Measurements from ENCODE around the gene EEF1E1.

Gene EEF1E1

GRCh38 chr6:8090650-8091049 lies 11.7 kb downstream of the EEF1E1 start:
- no peak for TF ChIP-seq CTCF (IDR thresholded peaks at IDR 0.05; ENCODE audit: low read depth, low read length, missing control alignments)
- H3K4me3 ChIP-seq (replicated peaks; ENCODE audit: low read depth, low read length) = no peak overlapping the region
- no peak for DNase-seq (ENCODE audit: extremely low read depth, low read depth)

- no peak for TF ChIP-seq CTCF (IDR thresholded peaks at IDR 0.05; ENCODE audit: low read depth, low read length, missing control alignments)
- no peak overlapping the region for H3K4me3 ChIP-seq (replicated peaks; ENCODE audit: low read depth, low read length)
- DNase-seq (ENCODE audit: extremely low read depth, low read depth) = no peak
Observed at GRCh38 chr6:8088886-8089285, 13.5 kb downstream of the EEF1E1 start.

DNA sequence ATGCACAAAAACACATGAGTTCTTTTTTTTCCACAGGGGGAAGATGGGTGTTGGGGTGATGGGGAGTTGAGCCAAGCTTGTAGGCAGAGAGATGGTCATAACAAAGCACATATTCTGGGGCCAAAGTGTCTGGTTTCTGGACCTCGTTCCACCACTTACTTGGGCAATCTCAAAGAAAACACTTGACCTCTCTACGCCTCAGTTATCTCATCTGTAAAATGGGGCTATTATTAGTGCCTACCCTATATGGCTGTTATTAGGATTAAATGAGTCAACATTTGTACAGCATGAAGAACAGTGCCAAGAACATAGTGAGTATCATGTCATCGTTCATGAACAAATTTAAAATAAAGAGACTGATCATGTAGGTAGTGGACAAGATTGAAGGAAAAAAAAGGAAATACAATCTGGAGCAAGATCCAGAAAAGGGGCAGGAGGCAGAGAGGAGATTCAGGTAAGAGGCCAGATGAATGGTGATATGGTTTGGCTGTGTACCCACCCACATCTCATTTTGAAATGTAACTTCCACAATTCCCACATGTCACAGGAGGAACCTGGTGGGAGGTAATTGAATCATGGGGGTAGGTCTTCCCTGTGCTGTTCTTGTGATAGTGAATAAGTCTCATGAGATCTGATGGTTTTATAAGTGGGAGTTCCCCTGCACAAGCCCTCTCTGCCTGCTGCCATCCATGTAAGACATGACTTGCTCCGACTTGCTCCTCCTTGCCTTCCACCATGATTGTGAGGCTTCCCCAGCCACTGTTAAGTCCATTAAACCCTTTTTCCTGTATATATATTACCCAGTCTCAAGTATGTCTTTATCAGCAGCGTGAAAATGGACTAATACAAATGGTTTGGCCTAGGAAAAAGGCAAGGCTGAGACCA lies 14.2 kb downstream of the EEF1E1 start:
- no peak for DNase-seq (ENCODE audit: extremely low read depth, low read depth)
- H3K4me3 ChIP-seq (replicated peaks; ENCODE audit: low read depth, low read length) = no peak overlapping the region
- TF ChIP-seq CTCF (IDR thresholded peaks at IDR 0.05; ENCODE audit: low read depth, low read length, missing control alignments) = no peak

GRCh38 chr6:8086755-8087306 lies 15.5 kb downstream of the EEF1E1 start:
- H3K4me3 ChIP-seq (replicated peaks; ENCODE audit: low read depth, low read length) = no peak overlapping the region
- TF ChIP-seq CTCF (IDR thresholded peaks at IDR 0.05; ENCODE audit: low read depth, low read length, missing control alignments) = no peak
- DNase-seq (ENCODE audit: extremely low read depth, low read depth) = no peak

DNA sequence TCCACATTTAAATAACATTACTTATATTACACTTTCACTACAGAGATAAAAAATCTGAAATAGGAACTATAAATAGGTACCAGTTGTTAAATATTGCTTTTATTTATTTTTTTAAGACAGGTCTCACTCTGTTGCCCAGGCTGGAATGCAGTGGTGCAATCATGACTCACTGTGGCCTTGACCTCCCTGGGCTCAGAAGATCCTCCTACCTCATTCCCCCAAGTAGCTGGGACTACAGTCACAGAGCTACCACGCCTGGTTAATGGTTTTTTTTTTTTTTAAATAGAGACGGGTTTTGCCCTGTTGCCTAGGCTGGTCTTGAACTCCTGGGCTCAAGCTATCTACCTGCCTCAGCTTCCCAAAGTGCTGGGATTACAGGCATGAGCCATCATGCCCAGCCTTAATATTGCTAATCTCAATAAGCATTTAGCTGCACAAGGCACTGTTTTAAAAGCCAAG lies 17.3 kb downstream of the EEF1E1 start:
- H3K4me3 ChIP-seq (replicated peaks; ENCODE audit: low read depth, low read length) = no peak overlapping the region
- TF ChIP-seq CTCF (IDR thresholded peaks at IDR 0.05; ENCODE audit: low read depth, low read length, missing control alignments) = no peak
- DNase-seq (ENCODE audit: extremely low read depth, low read depth) = peak; percentile 76

DNA sequence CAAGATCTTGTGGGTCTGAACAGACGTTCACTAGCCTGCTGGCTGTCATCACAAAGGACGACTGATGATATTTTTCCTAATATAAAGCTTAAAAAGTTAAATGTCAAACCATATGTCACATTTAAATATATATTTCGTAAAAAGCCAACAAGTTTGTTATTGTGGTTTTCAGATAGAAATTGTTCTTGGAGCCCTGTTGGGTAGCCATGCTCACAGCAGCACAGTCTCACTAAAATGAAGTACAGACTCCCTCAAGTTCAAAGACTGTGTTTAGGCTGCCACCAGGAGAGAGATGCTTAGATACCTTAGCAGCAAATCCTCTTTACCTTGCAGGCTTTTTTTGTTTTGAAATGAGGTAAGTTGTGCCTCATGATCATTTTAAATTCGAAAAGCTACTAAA lies 17.8 kb downstream of the EEF1E1 start:
- no peak overlapping the region for H3K4me3 ChIP-seq (replicated peaks; ENCODE audit: low read depth, low read length)
- TF ChIP-seq CTCF (IDR thresholded peaks at IDR 0.05; ENCODE audit: low read depth, low read length, missing control alignments) = no peak
- no peak for DNase-seq (ENCODE audit: extremely low read depth, low read depth)
